ENCODE results near the gene GPR151. TPM values are rescaled to one million over a fixed set of nuclear protein-coding genes. Genes with fewer than 3 reads are reported as not detected.

The GPR151 gene
- total and polyA plus RNA-seq, 2 of the 13 experiments (the other 11 are each of a cell fraction or from before 2014, with no cell fraction given), result not detected

- no peak for FAIRE-seq
Measured at GRCh38 chr5:146562461-146562860, 46.5 kb upstream of the GPR151 start.

GRCh38 chr5:146561711-146562110 lies 45.7 kb upstream of the GPR151 start:
- FAIRE-seq, result no peak

More at GRCh38 chr5:146562461-146562860, 46.5 kb upstream of the GPR151 start:
- no peak overlapping the region for H3K4me3 ChIP-seq (replicated peaks in 1 of 3; ENCODE audit: insufficient read depth in 1 of 3, low read depth in 2 of 3, low read length in 3 of 3)
- no peaks in the 10 kb centered on the region for H3K9me3 ChIP-seq (ENCODE audit: low read length)
- H3K36me3 ChIP-seq (replicated peaks in 1 of 2; ENCODE audit: control insufficient read depth in 1 of 2, insufficient read depth in 2 of 2, low read length in 2 of 2), result no peaks in the 10 kb centered on the region
- no peak overlapping the region for H3K27ac ChIP-seq (ENCODE audit: extremely low read length, insufficient read depth, low read length)
- no peak overlapping the region for H3K4me2 ChIP-seq (ENCODE audit: low read depth, low read length)
- in situ Hi-C loops (cut with HindIII; ENCODE audit: extremely low pct_ligation_motif_present, low pct_unique_long_range_greater_than_20kb) (no loop called here), intact Hi-C loops (cut with micrococcal nuclease; ENCODE audit: unreplicated experiment) (no loop called here)
- H4K20me1 ChIP-seq (ENCODE audit: insufficient read depth, low read length), result no peaks in the 10 kb centered on the region
- no TSS peak for BruUV-seq (replicated peaks)
- no peak for TF ChIP-seq GPN1 (CRISPR knock-in tag; IDR thresholded peaks at IDR 0.05; ENCODE audit: borderline replicate concordance)
- H2AFZ ChIP-seq (ENCODE audit: low read length), result no peak overlapping the region
- no peak for ATAC-seq
- no peak overlapping the region for H3K9ac ChIP-seq (ENCODE audit: insufficient read depth, low read depth, low read length)
- ChIA-PET POLR2A (no interaction called here), CTCF (ENCODE audit: low intra/inter-chr PET ratio, low total read pairs) (no interaction called here)
- H3K4me1 ChIP-seq (ENCODE audit: insufficient read depth, low read length), result no peaks in the 10 kb centered on the region
- H3K27me3 ChIP-seq (ENCODE audit: control insufficient read depth in 1 of 2, insufficient read depth in 2 of 2, low read length in 2 of 2), result no peaks in the 10 kb centered on the region
- DNase-seq (ENCODE audit: low spot score), result no peak
- H3K79me2 ChIP-seq (ENCODE audit: insufficient read depth, low read length), result no peaks in the 10 kb centered on the region
- 67% methylated on average over 4 of the region's 4 CpGs for WGBS (ENCODE audit: low lambda C conversion rate)

More at GRCh38 chr5:146561711-146562110, 45.7 kb upstream of the GPR151 start:
- Histone ChIP-seq H3K9me3 (ENCODE audit: low read length) (no peaks in the 10 kb centered on the region), H3K79me2 (ENCODE audit: insufficient read depth, low read length) (no peaks in the 10 kb centered on the region), H3K4me3 (replicated peaks in 1 of 3; ENCODE audit: insufficient read depth in 1 of 3, low read depth in 2 of 3, low read length in 3 of 3) (no peak overlapping the region), H4K20me1 (ENCODE audit: insufficient read depth, low read length) (no peaks in the 10 kb centered on the region), H3K4me1 (ENCODE audit: insufficient read depth, low read length) (no peaks in the 10 kb centered on the region), H2AFZ (ENCODE audit: low read length) (no peak overlapping the region), H3K4me2 (ENCODE audit: low read depth, low read length) (no peak overlapping the region), H3K36me3 (replicated peaks in 1 of 2; ENCODE audit: control insufficient read depth in 1 of 2, insufficient read depth in 2 of 2, low read length in 2 of 2) (no peaks in the 10 kb centered on the region), H3K27ac (ENCODE audit: extremely low read length, insufficient read depth, low read length) (no peak overlapping the region), H3K9ac (ENCODE audit: insufficient read depth, low read depth, low read length) (no peak overlapping the region), H3K27me3 (ENCODE audit: control insufficient read depth in 1 of 2, insufficient read depth in 2 of 2, low read length in 2 of 2) (no peaks in the 10 kb centered on the region)
- in situ Hi-C loops (cut with HindIII; ENCODE audit: extremely low pct_ligation_motif_present, low pct_unique_long_range_greater_than_20kb), result no loop called here
- ChIA-PET POLR2A (no interaction called here), CTCF (ENCODE audit: low intra/inter-chr PET ratio, low total read pairs) (no interaction called here)
- BruUV-seq (replicated peaks), result no TSS peak
- intact Hi-C loops (cut with micrococcal nuclease; ENCODE audit: unreplicated experiment), result no loop called here
- ATAC-seq, result no peak
- WGBS (ENCODE audit: low lambda C conversion rate), result 3% methylated on average over 5 of the region's 5 CpGs
- TF ChIP-seq BRCA1 (CRISPR knock-in tag; IDR thresholded peaks at IDR 0.05) (no peak), MIXL1 (CRISPR knock-in tag; IDR thresholded peaks at IDR 0.05) (no peak), ZNF317 (CRISPR knock-in tag; IDR thresholded peaks at IDR 0.05) (no peak), SNAI1 (CRISPR knock-in tag; IDR thresholded peaks at IDR 0.05; ENCODE audit: borderline replicate concordance) (no peak), RARG (CRISPR knock-in tag; IDR thresholded peaks at IDR 0.05; ENCODE audit: low read depth) (no peak), DR1 (CRISPR knock-in tag; IDR thresholded peaks at IDR 0.05) (no peak), ZNF598 (CRISPR knock-in tag; IDR thresholded peaks at IDR 0.05; ENCODE audit: borderline replicate concordance) (no peak), ZNF800 (CRISPR knock-in tag; IDR thresholded peaks at IDR 0.05) (no peak)
- DNase-seq (ENCODE audit: low spot score), result no peak
